Panc1 (cell line): Measurements from ENCODE around the gene SPNS3. TPM values are rescaled to one million over a fixed set of nuclear protein-coding genes. Genes with fewer than 3 reads are reported as not detected.

Source experiments
- ATAC-seq: fragments of 200-7000 bp; cut with Tn5 transposase; 2 replicates; pipeline ENCODE4 v1.9.1; 2020; ENCODE audit warnings: mild to moderate bottlenecking, moderate library complexity
- BruUV-seq: library from RNA; stranded (reverse); fragments of 400-500 nt; replicated peaks from 2 replicates; lab custom pipeline; 2021; lab: Mats Ljungman, UMichigan
- CTCF ChIA-PET: fragments of 300-600 bp; sonication (Branson Sonifier 250); formaldehyde crosslinking; loops from one replicate; lab custom pipeline; 2022; ENCODE audit warnings: antibody characterized with exemption; lab: Charles Lee
- POLR2A ChIA-PET: fragments of 300-600 bp; sonication (Branson Sonifier 250); formaldehyde crosslinking; loops from one replicate; lab custom pipeline; 2022; ENCODE audit warnings: antibody characterized with exemption; lab: Charles Lee
- DNase-seq: peaks from one replicate; pipeline ENCODE4 v3.0.0-alpha.2; 2010; ENCODE audit warnings: low read depth, low spot score
- H3K27ac ChIP-seq: 2 replicates; pipeline ENCODE4 v1.5.1; 2011; ENCODE audit warnings: mild to moderate bottlenecking, low read length, inconsistent platforms
- H3K27me3 ChIP-seq: fragments of 200-500 bp; sonication (Bioruptor generic); 2 replicates; pipeline ENCODE4 v1.6.0; 2014; ENCODE audit warnings: low read length, inconsistent platforms; ENCODE audit not compliant: control insufficient read depth, insufficient read depth
- H3K36me3 ChIP-seq: fragments of 200-500 bp; sonication (Bioruptor generic); 2 replicates; pipeline ENCODE4 v1.5.1; 2014; ENCODE audit warnings: inconsistent platforms, mild to moderate bottlenecking, low read length, moderate library complexity; ENCODE audit not compliant: control insufficient read depth, insufficient read depth
- H3K4me1 ChIP-seq: 2 replicates; pipeline ENCODE4 v1.5.1; 2011; ENCODE audit warnings: inconsistent platforms, mild to moderate bottlenecking, low read length, moderate library complexity; ENCODE audit not compliant: control insufficient read depth, insufficient read depth
- H3K4me3 ChIP-seq, 2 experiments: 2 replicates each; pipeline ENCODE4 v1.5.1; 2011 to 2012; ENCODE audit warnings: low read depth in 2 of 2, low read length in 2 of 2, mild to moderate bottlenecking in 2 of 2, inconsistent platforms in 1 of 2, moderate library complexity in 1 of 2
- H3K9me3 ChIP-seq: fragments of 200-500 bp; sonication (Bioruptor generic); 2 replicates; pipeline ENCODE4 v1.5.1; 2014; ENCODE audit warnings: low read depth, mild to moderate bottlenecking, inconsistent platforms, low read length, moderate library complexity; ENCODE audit not compliant: control insufficient read depth, insufficient read depth
- POLR2AphosphoS5 ChIP-seq: IDR thresholded peaks from 2 replicates; pipeline ENCODE4 v1.6.1; 2012; ENCODE audit warnings: mild to moderate bottlenecking, low read depth, low read length, moderate library complexity
- SIN3A ChIP-seq: IDR thresholded peaks from 2 replicates; pipeline ENCODE4 v1.6.1; 2012; ENCODE audit warnings: low read depth, mild to moderate bottlenecking, low read length, moderate library complexity, borderline replicate concordance; ENCODE audit not compliant: insufficient read depth
- TCF7L2 ChIP-seq: IDR thresholded peaks from 2 replicates; pipeline ENCODE4 v1.6.1; 2011; ENCODE audit warnings: mild to moderate bottlenecking, low read depth, low read length, inconsistent platforms
- in situ Hi-C: cut with HindIII; loops from 2 replicates; pipeline ENCODE4 v1.10.0; 2016; ENCODE audit warnings: low sequenced_read_pairs, low pct_unique_long_range_greater_than_20kb
- intact Hi-C: fragments of 100-400 bp; cut with micrococcal nuclease; formaldehyde crosslinking; loops from one replicate; pipeline ENCODE4 v1.10.0; 2022; ENCODE audit not compliant: unreplicated experiment
- total RNA-seq: library from RNA; stranded (reverse); gene quantifications from one replicate; pipeline ENCODE4 v1.2.1, GENCODE V29; 2021; ENCODE audit not compliant: unreplicated experiment
- TF ChIP-seq, protein P1 (sequence below): fragments of 450-650 bp; IDR thresholded peaks from 2 replicates; pipeline ENCODE4 v1.5.1; 2017; ENCODE audit warnings: mild to moderate bottlenecking
- TF ChIP-seq, protein P2 (sequence below), 2 experiments: IDR thresholded peaks; 2 replicates each; pipeline ENCODE4 v1.6.1; 2011 to 2012; ENCODE audit warnings: low read depth in 2 of 2, control low read depth in 1 of 2, low read length in 1 of 2, mild to moderate bottlenecking in 1 of 2, moderate library complexity in 1 of 2; ENCODE audit not compliant: insufficient read depth in 1 of 2

The SPNS3 gene
- total RNA-seq, 1 experiment from 2014 or later = 0.10 TPM

DNA sequence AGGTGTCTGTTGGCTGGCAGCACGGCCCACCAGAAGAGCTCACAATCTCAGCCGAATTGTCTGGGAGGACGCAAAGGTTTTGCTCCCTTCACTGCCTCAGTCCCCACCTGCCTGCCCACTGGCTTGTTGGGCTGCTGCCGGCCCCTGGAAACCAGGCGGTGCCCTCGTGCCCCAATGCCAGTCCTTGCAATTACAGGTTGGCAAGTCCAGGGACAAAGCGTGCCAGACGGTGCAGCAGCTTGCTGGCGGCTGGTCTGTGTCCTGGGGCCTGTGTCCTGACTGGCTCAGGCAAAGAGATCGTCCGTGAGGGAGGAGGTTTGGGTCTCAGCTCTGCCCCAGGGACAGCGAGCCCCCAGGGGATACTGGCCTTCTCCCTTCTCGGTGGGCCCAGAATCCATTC lies 40.4 kb downstream of the SPNS3 start:
- no peak for ATAC-seq
- no peaks in the 10 kb centered on the region for H3K9me3 ChIP-seq
- no TSS peak for BruUV-seq
- TF ChIP-seq POLR2AphosphoS5 (no peak), SIN3A (no peak), TCF7L2 (no peak)
- TF ChIP-seq, protein P1, sequence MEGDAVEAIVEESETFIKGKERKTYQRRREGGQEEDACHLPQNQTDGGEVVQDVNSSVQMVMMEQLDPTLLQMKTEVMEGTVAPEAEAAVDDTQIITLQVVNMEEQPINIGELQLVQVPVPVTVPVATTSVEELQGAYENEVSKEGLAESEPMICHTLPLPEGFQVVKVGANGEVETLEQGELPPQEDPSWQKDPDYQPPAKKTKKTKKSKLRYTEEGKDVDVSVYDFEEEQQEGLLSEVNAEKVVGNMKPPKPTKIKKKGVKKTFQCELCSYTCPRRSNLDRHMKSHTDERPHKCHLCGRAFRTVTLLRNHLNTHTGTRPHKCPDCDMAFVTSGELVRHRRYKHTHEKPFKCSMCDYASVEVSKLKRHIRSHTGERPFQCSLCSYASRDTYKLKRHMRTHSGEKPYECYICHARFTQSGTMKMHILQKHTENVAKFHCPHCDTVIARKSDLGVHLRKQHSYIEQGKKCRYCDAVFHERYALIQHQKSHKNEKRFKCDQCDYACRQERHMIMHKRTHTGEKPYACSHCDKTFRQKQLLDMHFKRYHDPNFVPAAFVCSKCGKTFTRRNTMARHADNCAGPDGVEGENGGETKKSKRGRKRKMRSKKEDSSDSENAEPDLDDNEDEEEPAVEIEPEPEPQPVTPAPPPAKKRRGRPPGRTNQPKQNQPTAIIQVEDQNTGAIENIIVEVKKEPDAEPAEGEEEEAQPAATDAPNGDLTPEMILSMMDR = no peak
- TF ChIP-seq, protein P2, sequence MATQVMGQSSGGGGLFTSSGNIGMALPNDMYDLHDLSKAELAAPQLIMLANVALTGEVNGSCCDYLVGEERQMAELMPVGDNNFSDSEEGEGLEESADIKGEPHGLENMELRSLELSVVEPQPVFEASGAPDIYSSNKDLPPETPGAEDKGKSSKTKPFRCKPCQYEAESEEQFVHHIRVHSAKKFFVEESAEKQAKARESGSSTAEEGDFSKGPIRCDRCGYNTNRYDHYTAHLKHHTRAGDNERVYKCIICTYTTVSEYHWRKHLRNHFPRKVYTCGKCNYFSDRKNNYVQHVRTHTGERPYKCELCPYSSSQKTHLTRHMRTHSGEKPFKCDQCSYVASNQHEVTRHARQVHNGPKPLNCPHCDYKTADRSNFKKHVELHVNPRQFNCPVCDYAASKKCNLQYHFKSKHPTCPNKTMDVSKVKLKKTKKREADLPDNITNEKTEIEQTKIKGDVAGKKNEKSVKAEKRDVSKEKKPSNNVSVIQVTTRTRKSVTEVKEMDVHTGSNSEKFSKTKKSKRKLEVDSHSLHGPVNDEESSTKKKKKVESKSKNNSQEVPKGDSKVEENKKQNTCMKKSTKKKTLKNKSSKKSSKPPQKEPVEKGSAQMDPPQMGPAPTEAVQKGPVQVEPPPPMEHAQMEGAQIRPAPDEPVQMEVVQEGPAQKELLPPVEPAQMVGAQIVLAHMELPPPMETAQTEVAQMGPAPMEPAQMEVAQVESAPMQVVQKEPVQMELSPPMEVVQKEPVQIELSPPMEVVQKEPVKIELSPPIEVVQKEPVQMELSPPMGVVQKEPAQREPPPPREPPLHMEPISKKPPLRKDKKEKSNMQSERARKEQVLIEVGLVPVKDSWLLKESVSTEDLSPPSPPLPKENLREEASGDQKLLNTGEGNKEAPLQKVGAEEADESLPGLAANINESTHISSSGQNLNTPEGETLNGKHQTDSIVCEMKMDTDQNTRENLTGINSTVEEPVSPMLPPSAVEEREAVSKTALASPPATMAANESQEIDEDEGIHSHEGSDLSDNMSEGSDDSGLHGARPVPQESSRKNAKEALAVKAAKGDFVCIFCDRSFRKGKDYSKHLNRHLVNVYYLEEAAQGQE (IDR thresholded peaks at IDR 0.05; ENCODE audit: insufficient read depth in 1 of 2, low read depth in 2 of 2, low read length in 1 of 2) = no peak
- ChIA-PET POLR2A (interaction anchor here (0.6 kb wide), 1 partner anchor 23 kb away, joined by 7 read pairs; no protein-coding TSS in a partner anchor), CTCF (no interaction called here)
- no peak overlapping the region for H3K4me3 ChIP-seq
- in situ Hi-C loops = no loop called here
- H3K27me3 ChIP-seq = no peaks in the 10 kb centered on the region
- intact Hi-C loops = no loop called here
- H3K27ac ChIP-seq = no peak overlapping the region
- DNase-seq = no peak
- no peaks in the 10 kb centered on the region for H3K4me1 ChIP-seq
- H3K36me3 ChIP-seq = no peaks in the 10 kb centered on the region

DNA sequence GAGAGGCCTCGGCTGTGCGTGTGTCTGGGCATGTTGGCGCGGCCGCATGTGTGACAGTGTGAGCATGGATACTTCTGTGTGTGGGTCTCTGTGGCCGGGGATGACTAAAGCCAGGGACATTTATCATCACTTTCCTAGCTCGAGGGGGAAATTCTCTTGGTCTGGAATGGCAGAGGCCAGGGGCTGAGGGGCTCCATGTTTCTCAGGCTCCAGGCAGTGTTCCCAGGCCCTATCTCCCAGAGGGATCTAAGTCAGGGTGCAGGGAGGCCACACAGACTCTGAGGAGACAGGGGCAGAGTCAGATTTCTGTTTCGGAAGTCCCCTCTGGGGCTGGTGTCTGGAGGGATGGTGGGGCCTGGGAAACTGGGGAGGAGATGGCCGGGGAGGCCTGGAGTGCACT lies 41.3 kb downstream of the SPNS3 start:
- ChIA-PET CTCF (no interaction called here), POLR2A (no interaction called here)
- H3K4me3 ChIP-seq = no peak overlapping the region
- H3K27me3 ChIP-seq = no peaks in the 10 kb centered on the region
- no TSS peak for BruUV-seq
- intact Hi-C loops = no loop called here
- no peak for ATAC-seq
- TF ChIP-seq, protein P2 (IDR thresholded peaks at IDR 0.05; ENCODE audit: insufficient read depth in 1 of 2, low read depth in 2 of 2, low read length in 1 of 2) = no peak
- TF ChIP-seq TCF7L2 = no peak
- no peak for TF ChIP-seq POLR2AphosphoS5
- no peak for TF ChIP-seq SIN3A
- TF ChIP-seq, protein P1 = no peak
- no peaks in the 10 kb centered on the region for H3K4me1 ChIP-seq
- in situ Hi-C loops = no loop called here
- H3K9me3 ChIP-seq = no peaks in the 10 kb centered on the region
- no peaks in the 10 kb centered on the region for H3K36me3 ChIP-seq
- H3K27ac ChIP-seq = no peak overlapping the region
- DNase-seq = no peak
